Osteoblast (primary cell): Measurements from ENCODE around the gene SPOPL. TPM values are rescaled to one million over a fixed set of nuclear protein-coding genes. Genes with fewer than 3 reads are reported as not detected.

Source experiments
- DNase-seq: peaks from one replicate; pipeline ENCODE4 v3.0.0; 2011; ENCODE audit warnings: low spot score, mixed read lengths; ENCODE audit not compliant: insufficient read length; ENCODE audit errors: missing footprints
- H2AFZ ChIP-seq: 2 replicates; pipeline ENCODE4 v1.6.0; 2011; ENCODE audit warnings: mild to moderate bottlenecking, low read length
- H3K27ac ChIP-seq: 2 replicates; pipeline ENCODE4 v1.5.1; 2011; ENCODE audit warnings: mild to moderate bottlenecking, low read depth, low read length, moderate library complexity
- H3K27me3 ChIP-seq: 2 replicates; pipeline ENCODE4 v1.6.0; 2012; ENCODE audit warnings: mild to moderate bottlenecking, control low read depth, inconsistent platforms, low read length, moderate library complexity; ENCODE audit not compliant: insufficient read depth
- H3K36me3 ChIP-seq: 2 replicates; pipeline ENCODE4 v1.5.1; 2011; ENCODE audit warnings: mild to moderate bottlenecking, low read length, control low read depth, moderate library complexity; ENCODE audit not compliant: insufficient read depth
- H3K4me1 ChIP-seq: 2 replicates; pipeline ENCODE4 v1.5.1; 2011; ENCODE audit warnings: mild to moderate bottlenecking, low read length, control low read depth, moderate library complexity; ENCODE audit not compliant: insufficient read depth
- H3K4me2 ChIP-seq: 2 replicates; pipeline ENCODE4 v1.6.0; 2011; ENCODE audit warnings: mild to moderate bottlenecking, low read length; ENCODE audit not compliant: insufficient read depth
- H3K4me3 ChIP-seq: fragments of 200-600 bp; sonication (generic); 3 replicates; pipeline ENCODE4 v1.5.1; 2012; ENCODE audit warnings: mild to moderate bottlenecking, low read length, inconsistent platforms; ENCODE audit not compliant: insufficient read depth
- H3K79me2 ChIP-seq: 2 replicates; pipeline ENCODE4 v1.6.0; 2012; ENCODE audit warnings: mild to moderate bottlenecking, low read length, control low read depth, inconsistent platforms; ENCODE audit not compliant: insufficient read depth
- H3K9me3 ChIP-seq: 2 replicates; pipeline ENCODE4 v1.5.1; 2011; ENCODE audit warnings: low read depth, low read length, control low read depth
- H4K20me1 ChIP-seq: 2 replicates; pipeline ENCODE4 v1.6.0; 2012; ENCODE audit warnings: mild to moderate bottlenecking, low read length, control low read depth; ENCODE audit not compliant: insufficient read depth
- total RNA-seq: library from RNA; depleted of rRNA; stranded (reverse); fragments of >200 nt; gene quantifications from 2 replicates; pipeline ENCODE4 v1.2.3, GENCODE V29; 2012
- TF ChIP-seq, protein P1 (sequence below): IDR thresholded peaks from 2 replicates; pipeline ENCODE4 v1.5.1; 2011; ENCODE audit warnings: mild to moderate bottlenecking, low read depth, low read length, moderate library complexity; ENCODE audit errors: extremely low read depth

SPOPL gene
- 21.2 and 23.5 TPM in 2 replicates for total RNA-seq

- peaks cover 21% of the 10 kb centered on the region for H3K4me1 ChIP-seq
- peaks cover 49% of the 10 kb centered on the region for H3K79me2 ChIP-seq
- H3K27ac ChIP-seq = peak within 1 kb of the TSS; percentile 81
- TF ChIP-seq, protein P1, sequence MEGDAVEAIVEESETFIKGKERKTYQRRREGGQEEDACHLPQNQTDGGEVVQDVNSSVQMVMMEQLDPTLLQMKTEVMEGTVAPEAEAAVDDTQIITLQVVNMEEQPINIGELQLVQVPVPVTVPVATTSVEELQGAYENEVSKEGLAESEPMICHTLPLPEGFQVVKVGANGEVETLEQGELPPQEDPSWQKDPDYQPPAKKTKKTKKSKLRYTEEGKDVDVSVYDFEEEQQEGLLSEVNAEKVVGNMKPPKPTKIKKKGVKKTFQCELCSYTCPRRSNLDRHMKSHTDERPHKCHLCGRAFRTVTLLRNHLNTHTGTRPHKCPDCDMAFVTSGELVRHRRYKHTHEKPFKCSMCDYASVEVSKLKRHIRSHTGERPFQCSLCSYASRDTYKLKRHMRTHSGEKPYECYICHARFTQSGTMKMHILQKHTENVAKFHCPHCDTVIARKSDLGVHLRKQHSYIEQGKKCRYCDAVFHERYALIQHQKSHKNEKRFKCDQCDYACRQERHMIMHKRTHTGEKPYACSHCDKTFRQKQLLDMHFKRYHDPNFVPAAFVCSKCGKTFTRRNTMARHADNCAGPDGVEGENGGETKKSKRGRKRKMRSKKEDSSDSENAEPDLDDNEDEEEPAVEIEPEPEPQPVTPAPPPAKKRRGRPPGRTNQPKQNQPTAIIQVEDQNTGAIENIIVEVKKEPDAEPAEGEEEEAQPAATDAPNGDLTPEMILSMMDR = no peak
- H3K9me3 ChIP-seq = no peaks in the 10 kb centered on the region
- no peaks in the 10 kb centered on the region for H3K36me3 ChIP-seq
- peak within 1 kb of the TSS; percentile 89 for H3K4me2 ChIP-seq
- H4K20me1 ChIP-seq = peaks cover 27% of the 10 kb centered on the region
- DNase-seq = peak; percentile 99
- H3K4me3 ChIP-seq = peak within 1 kb of the TSS; percentile 89
- peak within 1 kb of the TSS; percentile 99 for H2AFZ ChIP-seq
- H3K27me3 ChIP-seq = no peaks in the 10 kb centered on the region
These were observed at the start of gene SPOPL for GRCh38 chr2:138501425-138502254. Gene SPOPL (plus strand): TSS chr2:138501770. CDS start chr2:138550217, 48,447 bp downstream.

DNA sequence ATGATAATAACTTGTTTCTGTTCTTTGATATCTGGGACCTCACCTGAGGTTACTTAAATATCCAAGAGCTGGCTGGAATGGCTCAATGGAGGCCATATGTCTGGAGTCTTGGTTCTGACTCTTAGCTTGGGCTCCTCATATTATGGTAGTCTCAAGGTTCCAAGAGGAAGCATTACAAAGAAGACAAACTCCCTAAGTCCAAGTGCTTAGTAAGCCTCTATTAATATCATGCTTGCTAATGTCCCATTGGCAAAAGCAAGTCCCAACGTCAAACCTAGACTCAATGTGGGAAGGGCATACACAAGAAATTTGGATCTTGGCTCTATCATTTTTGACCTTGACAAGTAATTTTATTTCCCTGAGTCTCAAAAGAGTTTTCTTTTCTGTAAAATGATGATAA lies 49.2 kb upstream of the SPOPL start:
- Histone ChIP-seq H3K4me2 (no peak overlapping the region), H3K9me3 (no peaks in the 10 kb centered on the region), H3K27me3 (no peaks in the 10 kb centered on the region), H3K27ac (no peak overlapping the region), H3K36me3 (no peaks in the 10 kb centered on the region), H2AFZ (no peak overlapping the region), H3K4me1 (no peaks in the 10 kb centered on the region), H3K4me3 (no peak overlapping the region), H3K79me2 (no peaks in the 10 kb centered on the region), H4K20me1 (no peaks in the 10 kb centered on the region)
- no peak for DNase-seq
- TF ChIP-seq, protein P1 = no peak

DNA sequence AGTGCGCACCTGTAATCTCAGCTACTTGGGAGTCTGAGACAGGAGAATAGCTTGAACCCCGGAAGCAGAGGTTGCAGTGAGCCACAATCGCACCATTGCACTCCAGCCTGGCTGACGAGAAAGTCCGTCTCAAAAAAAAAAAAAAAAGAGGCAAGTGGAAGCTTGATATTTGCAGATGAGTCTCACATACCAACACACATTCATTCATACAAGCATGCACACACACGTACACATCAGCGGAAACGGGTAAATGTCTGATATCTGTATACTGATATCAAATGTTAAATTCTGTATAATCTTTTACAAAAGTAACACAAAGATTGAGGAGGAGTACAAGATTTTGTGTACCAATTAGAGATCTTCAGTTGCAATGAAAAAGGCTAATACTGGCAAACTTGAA lies 47.8 kb upstream of the SPOPL start:
- no peak for DNase-seq
- H3K9me3 ChIP-seq = no peaks in the 10 kb centered on the region
- H4K20me1 ChIP-seq = no peaks in the 10 kb centered on the region

DNA sequence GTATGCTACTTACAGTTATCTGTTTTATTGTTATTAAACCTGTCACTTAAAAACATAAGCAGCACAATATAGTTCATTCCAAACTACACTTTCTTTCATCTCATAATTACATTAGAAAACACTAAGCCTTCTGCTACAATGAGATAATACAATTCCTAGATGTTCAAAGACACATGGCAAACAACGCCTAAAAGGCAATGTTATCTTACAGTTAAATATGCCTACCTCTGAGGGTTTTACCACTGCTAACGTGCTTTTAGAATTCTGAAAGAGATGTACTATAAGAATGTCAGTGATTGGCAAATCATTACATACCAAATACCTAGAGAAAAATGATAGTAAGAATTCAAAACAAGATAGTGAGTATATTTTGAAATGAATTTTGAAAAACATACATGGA lies 46.8 kb upstream of the SPOPL start:
- TF ChIP-seq, protein P1 = no peak
- no peak overlapping the region for H2AFZ ChIP-seq
- H3K4me2 ChIP-seq = no peak overlapping the region
- H3K9me3 ChIP-seq = no peaks in the 10 kb centered on the region
- H3K4me3 ChIP-seq = no peak overlapping the region
- H3K27me3 ChIP-seq = no peaks in the 10 kb centered on the region
- no peaks in the 10 kb centered on the region for H3K79me2 ChIP-seq
- no peak for DNase-seq
- no peaks in the 10 kb centered on the region for H3K4me1 ChIP-seq
- no peaks in the 10 kb centered on the region for H4K20me1 ChIP-seq
- no peak overlapping the region for H3K27ac ChIP-seq
- H3K36me3 ChIP-seq = no peaks in the 10 kb centered on the region

More for the DNA sequence above, 47.8 kb upstream of the SPOPL start:
- H3K4me3 ChIP-seq = no peak overlapping the region
- H3K4me1 ChIP-seq = no peaks in the 10 kb centered on the region
- H3K4me2 ChIP-seq = no peak overlapping the region
- H3K36me3 ChIP-seq = no peaks in the 10 kb centered on the region
- H2AFZ ChIP-seq = no peak overlapping the region
- TF ChIP-seq, protein P1 = no peak
- no peak overlapping the region for H3K27ac ChIP-seq
- H3K27me3 ChIP-seq = no peaks in the 10 kb centered on the region
- H3K79me2 ChIP-seq = no peaks in the 10 kb centered on the region
